K562 (cell line): ENCODE data around the gene FKBP9. TPM values are rescaled to one million over a fixed set of nuclear protein-coding genes. Genes with fewer than 3 reads are reported as not detected.

Experiments used
- ERF ChIP-seq: fragments of 450-650 bp; formaldehyde crosslinking; IDR thresholded peaks from 2 replicates; pipeline ENCODE4 v1.4.0; 2020; ENCODE audit warnings: mild to moderate bottlenecking, mixed read lengths
- HNRNPH1 ChIP-seq: fragments of 200-400 bp; formaldehyde crosslinking; optimal IDR thresholded peaks from 2 replicates; pipeline ENCODE3; 2017; ENCODE audit warnings: low read depth, mild to moderate bottlenecking, low read length, moderate library complexity
- NR2C2 ChIP-seq, 2 experiments: fragments of 200-800 bp in 1 of 2; sonication (Bioruptor generic) in 1 of 2; sonication (generic) in 1 of 2; formaldehyde crosslinking in 1 of 2; IDR thresholded peaks; 2 replicates each; pipeline versions ENCODE4 v1.6.1 to v1.8.0; 2016 to 2022; ENCODE audit warnings: mild to moderate bottlenecking in 1 of 2, missing compliant biosample characterization in 1 of 2, missing genetic modification characterization in 1 of 2, missing genetic modification reagents in 1 of 2
- POLR2G ChIP-seq: fragments of 200-400 bp; formaldehyde crosslinking; IDR thresholded peaks from 2 replicates; pipeline ENCODE4 v1.6.1; 2017; ENCODE audit warnings: low read depth, mild to moderate bottlenecking, antibody characterized with exemption, low read length, moderate library complexity
- RBFOX2 ChIP-seq: fragments of 200-400 bp; formaldehyde crosslinking; IDR thresholded peaks from 2 replicates; pipeline ENCODE4 v1.6.1; 2017; ENCODE audit warnings: low read depth, mild to moderate bottlenecking, low read length, moderate library complexity
- ZNF3 ChIP-seq: fragments of 250-450 bp; sonication (Bioruptor Pico); IDR thresholded peaks from 2 replicates; pipeline ENCODE4 v1.5.0; 2021; ENCODE audit warnings: mild to moderate bottlenecking, moderate library complexity
- ZNF717 ChIP-seq: fragments of 250-450 bp; sonication (Bioruptor Pico); IDR thresholded peaks from 2 replicates; pipeline ENCODE4 v1.5.0; 2021
- polyA plus RNA-seq, 8 experiments: library from polyadenylated mRNA; depleted of rRNA in 4 of 8; stranded (reverse) in 5 of 8; unstranded in 3 of 8; fragments of >200 nt; fragmentation: Nextera tagmentation in 2 of 8; fragmentation: Illumina TruSeq in 1 of 8; extraction: Ambion mirVana in 2 of 8; extraction: Trizol in 1 of 8; gene quantifications; 2 replicates each; pipeline versions ENCODE4 v1.2.1 to v1.2.3, GENCODE V29; 2011 to 2014; ENCODE audit warnings: inconsistent platforms in 1 of 8, missing spikeins in 1 of 8
- total RNA-seq, 7 experiments: library from RNA; depleted of rRNA in 6 of 7; stranded (reverse); fragments of >200 nt in 6 of 7; fragmentation: Illumina TruSeq in 2 of 7; extraction: Trizol in 2 of 7; gene quantifications; 2 replicates each; pipeline versions ENCODE4 v1.2.1 to v1.2.3, GENCODE V29; 2011 to 2021; ENCODE audit warnings: low replicate concordance in 1 of 7
- TF ChIP-seq, protein P1 (sequence below): sonication (generic); formaldehyde crosslinking; IDR thresholded peaks from 2 replicates; pipeline ENCODE4 v1.8.0; 2022; ENCODE audit warnings: mild to moderate bottlenecking, missing genetic modification reagents
- TF ChIP-seq, protein P2 (sequence below): sonication (generic); formaldehyde crosslinking; IDR thresholded peaks from 2 replicates; pipeline ENCODE4 v1.4.0; 2020; ENCODE audit warnings: mild to moderate bottlenecking, missing genetic modification reagents
- TF ChIP-seq, protein P3 (sequence below): fragments of 450-650 bp; IDR thresholded peaks from one replicate; pipeline ENCODE4 v1.6.1; 2018; ENCODE audit warnings: mild to moderate bottlenecking, moderate library complexity; ENCODE audit not compliant: partially characterized antibody
- TF ChIP-seq, protein P4 (sequence below): sonication (generic); formaldehyde crosslinking; IDR thresholded peaks from 2 replicates; pipeline ENCODE4 v1.8.0; 2022; ENCODE audit warnings: mild to moderate bottlenecking, missing genetic modification reagents
- TF ChIP-seq, protein P5 (sequence below): sonication (generic); formaldehyde crosslinking; IDR thresholded peaks from 2 replicates; pipeline ENCODE4 v1.9.0; 2022; ENCODE audit warnings: mild to moderate bottlenecking, missing genetic modification reagents
- TF ChIP-seq, protein P6 (sequence below): fragments of 250-450 bp; sonication (Bioruptor Pico); IDR thresholded peaks from 2 replicates; pipeline ENCODE4 v1.8.0; 2022; ENCODE audit warnings: inconsistent platforms, mild to moderate bottlenecking, moderate library complexity, borderline replicate concordance

The FKBP9 gene
- total and polyA plus RNA-seq, 9 of the 15 experiments (the other 6 are each of a cell fraction or from before 2014, with no cell fraction given) = 5.9 to 23.7 (median 15.8) TPM

DNA sequence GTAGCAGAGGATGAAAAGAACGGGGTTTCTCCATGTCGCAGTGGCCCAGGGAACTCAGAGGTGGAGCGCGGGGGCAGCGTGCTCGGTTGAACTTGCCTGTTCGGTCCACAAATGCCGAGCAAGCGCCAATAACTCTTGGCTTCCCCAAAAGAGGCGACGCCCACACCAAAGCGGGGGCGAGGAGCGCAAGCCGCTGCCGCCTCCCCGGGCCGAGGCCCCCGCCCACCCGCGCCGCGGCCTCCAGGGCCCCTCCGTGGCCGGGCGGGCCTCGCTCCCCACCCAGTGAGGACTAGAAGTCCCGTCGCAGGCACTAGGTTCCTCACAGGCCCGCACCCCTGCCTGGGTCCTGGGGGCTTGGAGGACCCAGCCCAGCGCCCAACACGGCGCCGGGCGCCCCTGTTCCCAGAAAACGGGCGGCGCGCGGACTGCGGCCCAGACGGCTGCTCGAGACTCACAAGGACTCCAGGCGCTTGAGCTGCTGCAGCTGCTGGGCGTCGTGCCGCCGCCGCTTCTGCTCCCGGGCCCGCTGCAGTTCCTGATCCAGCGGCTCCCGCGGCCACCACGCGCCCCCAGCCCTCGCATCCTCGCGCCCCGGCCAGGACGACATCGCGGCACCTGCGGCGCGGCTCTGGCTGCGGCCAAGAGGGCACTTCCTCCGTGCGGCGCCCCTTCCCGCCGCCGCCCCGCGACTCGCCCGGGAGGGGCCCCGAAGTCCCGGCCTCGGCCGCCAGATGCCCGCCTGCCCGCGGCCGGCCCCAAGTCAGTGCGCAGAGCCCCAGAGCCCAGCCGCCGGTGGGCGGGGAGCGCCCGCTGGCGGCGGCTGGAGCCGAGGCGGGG lies 14.6 kb upstream of the FKBP9 start (continued):
- TF ChIP-seq, protein P1, sequence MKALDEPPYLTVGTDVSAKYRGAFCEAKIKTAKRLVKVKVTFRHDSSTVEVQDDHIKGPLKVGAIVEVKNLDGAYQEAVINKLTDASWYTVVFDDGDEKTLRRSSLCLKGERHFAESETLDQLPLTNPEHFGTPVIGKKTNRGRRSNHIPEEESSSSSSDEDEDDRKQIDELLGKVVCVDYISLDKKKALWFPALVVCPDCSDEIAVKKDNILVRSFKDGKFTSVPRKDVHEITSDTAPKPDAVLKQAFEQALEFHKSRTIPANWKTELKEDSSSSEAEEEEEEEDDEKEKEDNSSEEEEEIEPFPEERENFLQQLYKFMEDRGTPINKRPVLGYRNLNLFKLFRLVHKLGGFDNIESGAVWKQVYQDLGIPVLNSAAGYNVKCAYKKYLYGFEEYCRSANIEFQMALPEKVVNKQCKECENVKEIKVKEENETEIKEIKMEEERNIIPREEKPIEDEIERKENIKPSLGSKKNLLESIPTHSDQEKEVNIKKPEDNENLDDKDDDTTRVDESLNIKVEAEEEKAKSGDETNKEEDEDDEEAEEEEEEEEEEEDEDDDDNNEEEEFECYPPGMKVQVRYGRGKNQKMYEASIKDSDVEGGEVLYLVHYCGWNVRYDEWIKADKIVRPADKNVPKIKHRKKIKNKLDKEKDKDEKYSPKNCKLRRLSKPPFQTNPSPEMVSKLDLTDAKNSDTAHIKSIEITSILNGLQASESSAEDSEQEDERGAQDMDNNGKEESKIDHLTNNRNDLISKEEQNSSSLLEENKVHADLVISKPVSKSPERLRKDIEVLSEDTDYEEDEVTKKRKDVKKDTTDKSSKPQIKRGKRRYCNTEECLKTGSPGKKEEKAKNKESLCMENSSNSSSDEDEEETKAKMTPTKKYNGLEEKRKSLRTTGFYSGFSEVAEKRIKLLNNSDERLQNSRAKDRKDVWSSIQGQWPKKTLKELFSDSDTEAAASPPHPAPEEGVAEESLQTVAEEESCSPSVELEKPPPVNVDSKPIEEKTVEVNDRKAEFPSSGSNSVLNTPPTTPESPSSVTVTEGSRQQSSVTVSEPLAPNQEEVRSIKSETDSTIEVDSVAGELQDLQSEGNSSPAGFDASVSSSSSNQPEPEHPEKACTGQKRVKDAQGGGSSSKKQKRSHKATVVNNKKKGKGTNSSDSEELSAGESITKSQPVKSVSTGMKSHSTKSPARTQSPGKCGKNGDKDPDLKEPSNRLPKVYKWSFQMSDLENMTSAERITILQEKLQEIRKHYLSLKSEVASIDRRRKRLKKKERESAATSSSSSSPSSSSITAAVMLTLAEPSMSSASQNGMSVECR (CRISPR knock-in tag) = peak; percentile 54; the same call in 1 of the 2 replicates
- TF ChIP-seq HNRNPH1 = no peak
- TF ChIP-seq POLR2G = peak; percentile 79
- TF ChIP-seq NR2C2 (CRISPR knock-in tag; IDR thresholded peaks at IDR 0.05) = peak; percentile 26; the same call in 1 of the 2 replicates
- TF ChIP-seq NR2C2 (tag; IDR thresholded peaks at IDR 0.05) = peak; percentile 49
- TF ChIP-seq, protein P2, sequence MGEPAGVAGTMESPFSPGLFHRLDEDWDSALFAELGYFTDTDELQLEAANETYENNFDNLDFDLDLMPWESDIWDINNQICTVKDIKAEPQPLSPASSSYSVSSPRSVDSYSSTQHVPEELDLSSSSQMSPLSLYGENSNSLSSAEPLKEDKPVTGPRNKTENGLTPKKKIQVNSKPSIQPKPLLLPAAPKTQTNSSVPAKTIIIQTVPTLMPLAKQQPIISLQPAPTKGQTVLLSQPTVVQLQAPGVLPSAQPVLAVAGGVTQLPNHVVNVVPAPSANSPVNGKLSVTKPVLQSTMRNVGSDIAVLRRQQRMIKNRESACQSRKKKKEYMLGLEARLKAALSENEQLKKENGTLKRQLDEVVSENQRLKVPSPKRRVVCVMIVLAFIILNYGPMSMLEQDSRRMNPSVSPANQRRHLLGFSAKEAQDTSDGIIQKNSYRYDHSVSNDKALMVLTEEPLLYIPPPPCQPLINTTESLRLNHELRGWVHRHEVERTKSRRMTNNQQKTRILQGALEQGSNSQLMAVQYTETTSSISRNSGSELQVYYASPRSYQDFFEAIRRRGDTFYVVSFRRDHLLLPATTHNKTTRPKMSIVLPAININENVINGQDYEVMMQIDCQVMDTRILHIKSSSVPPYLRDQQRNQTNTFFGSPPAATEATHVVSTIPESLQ (CRISPR knock-in tag) = no peak
- TF ChIP-seq, protein P3, sequence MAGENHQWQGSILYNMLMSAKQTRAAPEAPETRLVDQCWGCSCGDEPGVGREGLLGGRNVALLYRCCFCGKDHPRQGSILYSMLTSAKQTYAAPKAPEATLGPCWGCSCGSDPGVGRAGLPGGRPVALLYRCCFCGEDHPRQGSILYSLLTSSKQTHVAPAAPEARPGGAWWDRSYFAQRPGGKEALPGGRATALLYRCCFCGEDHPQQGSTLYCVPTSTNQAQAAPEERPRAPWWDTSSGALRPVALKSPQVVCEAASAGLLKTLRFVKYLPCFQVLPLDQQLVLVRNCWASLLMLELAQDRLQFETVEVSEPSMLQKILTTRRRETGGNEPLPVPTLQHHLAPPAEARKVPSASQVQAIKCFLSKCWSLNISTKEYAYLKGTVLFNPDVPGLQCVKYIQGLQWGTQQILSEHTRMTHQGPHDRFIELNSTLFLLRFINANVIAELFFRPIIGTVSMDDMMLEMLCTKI = no peak
- TF ChIP-seq ZNF717 (CRISPR knock-in tag) = no peak
- TF ChIP-seq, protein P4, sequence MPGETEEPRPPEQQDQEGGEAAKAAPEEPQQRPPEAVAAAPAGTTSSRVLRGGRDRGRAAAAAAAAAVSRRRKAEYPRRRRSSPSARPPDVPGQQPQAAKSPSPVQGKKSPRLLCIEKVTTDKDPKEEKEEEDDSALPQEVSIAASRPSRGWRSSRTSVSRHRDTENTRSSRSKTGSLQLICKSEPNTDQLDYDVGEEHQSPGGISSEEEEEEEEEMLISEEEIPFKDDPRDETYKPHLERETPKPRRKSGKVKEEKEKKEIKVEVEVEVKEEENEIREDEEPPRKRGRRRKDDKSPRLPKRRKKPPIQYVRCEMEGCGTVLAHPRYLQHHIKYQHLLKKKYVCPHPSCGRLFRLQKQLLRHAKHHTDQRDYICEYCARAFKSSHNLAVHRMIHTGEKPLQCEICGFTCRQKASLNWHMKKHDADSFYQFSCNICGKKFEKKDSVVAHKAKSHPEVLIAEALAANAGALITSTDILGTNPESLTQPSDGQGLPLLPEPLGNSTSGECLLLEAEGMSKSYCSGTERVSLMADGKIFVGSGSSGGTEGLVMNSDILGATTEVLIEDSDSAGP = no peak
- TF ChIP-seq, protein P5, sequence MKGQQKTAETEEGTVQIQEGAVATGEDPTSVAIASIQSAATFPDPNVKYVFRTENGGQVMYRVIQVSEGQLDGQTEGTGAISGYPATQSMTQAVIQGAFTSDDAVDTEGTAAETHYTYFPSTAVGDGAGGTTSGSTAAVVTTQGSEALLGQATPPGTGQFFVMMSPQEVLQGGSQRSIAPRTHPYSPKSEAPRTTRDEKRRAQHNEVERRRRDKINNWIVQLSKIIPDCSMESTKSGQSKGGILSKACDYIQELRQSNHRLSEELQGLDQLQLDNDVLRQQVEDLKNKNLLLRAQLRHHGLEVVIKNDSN = no peak
- TF ChIP-seq, protein P6, sequence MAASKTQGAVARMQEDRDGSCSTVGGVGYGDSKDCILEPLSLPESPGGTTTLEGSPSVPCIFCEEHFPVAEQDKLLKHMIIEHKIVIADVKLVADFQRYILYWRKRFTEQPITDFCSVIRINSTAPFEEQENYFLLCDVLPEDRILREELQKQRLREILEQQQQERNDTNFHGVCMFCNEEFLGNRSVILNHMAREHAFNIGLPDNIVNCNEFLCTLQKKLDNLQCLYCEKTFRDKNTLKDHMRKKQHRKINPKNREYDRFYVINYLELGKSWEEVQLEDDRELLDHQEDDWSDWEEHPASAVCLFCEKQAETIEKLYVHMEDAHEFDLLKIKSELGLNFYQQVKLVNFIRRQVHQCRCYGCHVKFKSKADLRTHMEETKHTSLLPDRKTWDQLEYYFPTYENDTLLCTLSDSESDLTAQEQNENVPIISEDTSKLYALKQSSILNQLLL = no peak
- 0 out of 2 replicates have a peak, but pooled peaks have one; percentile 46 for TF ChIP-seq ERF (CRISPR knock-in tag)
- TF ChIP-seq ZNF3 (CRISPR knock-in tag) = no peak
- peak; percentile 80 for TF ChIP-seq RBFOX2
